Neuronal stem cell (in vitro differentiated cells): ENCODE measurements around the gene EXOC1.

ENCODE experiments used
- DNase-seq: peaks from one replicate; pipeline ENCODE4 v3.0.0-alpha.2; 2013; ENCODE audit warnings: low spot score
- H2AFZ ChIP-seq: one replicate; pipeline ENCODE4 v1.6.1; 2013; ENCODE audit warnings: mild to moderate bottlenecking, low read length, inconsistent platforms
- H2AK5ac ChIP-seq: 2 replicates; pipeline ENCODE4 v1.6.1; 2013; ENCODE audit warnings: low read depth, mild to moderate bottlenecking, inconsistent platforms, low read length, moderate library complexity, mixed read lengths
- H2BK120ac ChIP-seq: 2 replicates; pipeline ENCODE4 v1.6.1; 2013; ENCODE audit warnings: low read depth, mild to moderate bottlenecking, inconsistent platforms, low read length, moderate library complexity, mixed read lengths
- H2BK12ac ChIP-seq: one replicate; pipeline ENCODE4 v1.6.1; 2013; ENCODE audit warnings: low read length, inconsistent platforms
- H2BK15ac ChIP-seq: 2 replicates; pipeline ENCODE4 v1.6.1; 2013; ENCODE audit warnings: mild to moderate bottlenecking, low read length, inconsistent platforms, mixed read lengths
- H2BK5ac ChIP-seq: one replicate; pipeline ENCODE4 v1.6.1; 2013; ENCODE audit warnings: inconsistent platforms, mild to moderate bottlenecking, low read length, moderate library complexity
- H3K14ac ChIP-seq: one replicate; pipeline ENCODE4 v1.6.1; 2013; ENCODE audit warnings: low read length, inconsistent platforms
- H3K18ac ChIP-seq: 2 replicates; pipeline ENCODE4 v1.6.1; 2013; ENCODE audit warnings: low read length, inconsistent platforms
- H3K23ac ChIP-seq: 2 replicates; pipeline ENCODE4 v1.6.1; 2013; ENCODE audit warnings: low read depth, mild to moderate bottlenecking, mixed read lengths, low read length, inconsistent platforms; ENCODE audit not compliant: poor library complexity
- H3K27ac ChIP-seq: replicated peaks from 3 replicates; pipeline ENCODE4 v1.5.1; 2013; ENCODE audit warnings: low read length, inconsistent platforms
- H3K27me3 ChIP-seq, 3 experiments: 2 replicates each; pipeline ENCODE4 v1.6.1; 2013; ENCODE audit warnings: low read length in 3 of 3, mild to moderate bottlenecking in 2 of 3, inconsistent platforms in 1 of 3, low read depth in 1 of 3, mixed read lengths in 1 of 3, moderate library complexity in 1 of 3; ENCODE audit not compliant: control insufficient read depth in 3 of 3, insufficient read depth in 3 of 3
- H3K36me3 ChIP-seq, 2 donors: replicated peaks in 1 of 2; 2 replicates each; pipeline ENCODE4 v1.6.1; 2013; ENCODE audit warnings: low read length in 2 of 2; ENCODE audit not compliant: control insufficient read depth in 2 of 2, insufficient read depth in 2 of 2
- H3K4ac ChIP-seq: 2 replicates; pipeline ENCODE4 v1.6.1; 2013; ENCODE audit warnings: inconsistent platforms, mild to moderate bottlenecking, low read length, moderate library complexity
- H3K4me1 ChIP-seq, 2 donors: 1 replicate in 1 of 2; 2 replicates in 1 of 2; pipeline ENCODE4 v1.6.1; 2013; ENCODE audit warnings: low read length in 2 of 2, low read depth in 1 of 2; ENCODE audit not compliant: control insufficient read depth in 2 of 2, insufficient read depth in 1 of 2
- H3K4me2 ChIP-seq: one replicate; pipeline ENCODE4 v1.6.1; 2013; ENCODE audit warnings: mild to moderate bottlenecking, low read length, inconsistent platforms; ENCODE audit not compliant: insufficient read depth, poor library complexity, severe bottlenecking
- H3K4me3 ChIP-seq, 2 donors: 2 replicates each; pipeline ENCODE4 v1.5.1; 2013; ENCODE audit warnings: low read length in 2 of 2, mild to moderate bottlenecking in 2 of 2, inconsistent platforms in 1 of 2, moderate library complexity in 1 of 2
- H3K79me1 ChIP-seq: one replicate; pipeline ENCODE4 v1.6.1; 2013; ENCODE audit warnings: low read depth, mild to moderate bottlenecking, inconsistent platforms, low read length, moderate library complexity
- H3K9ac ChIP-seq: one replicate; pipeline ENCODE4 v1.6.1; 2013; ENCODE audit warnings: mild to moderate bottlenecking, low read depth, low read length, inconsistent platforms; ENCODE audit not compliant: poor library complexity
- H3K9me3 ChIP-seq, 2 donors: replicated peaks in 1 of 2; 2 replicates each; pipeline versions ENCODE3 to v1.6.1; 2013; ENCODE audit warnings: low read length in 2 of 2, mild to moderate bottlenecking in 2 of 2, inconsistent platforms in 1 of 2, low read depth in 1 of 2, mixed read lengths in 1 of 2, moderate library complexity in 1 of 2; ENCODE audit not compliant: control insufficient read depth in 2 of 2, insufficient read depth in 1 of 2
- H4K8ac ChIP-seq: one replicate; pipeline ENCODE4 v1.6.1; 2013; ENCODE audit warnings: low read depth, mild to moderate bottlenecking, inconsistent platforms, low read length, moderate library complexity
- H4K91ac ChIP-seq: one replicate; pipeline ENCODE4 v1.6.1; 2013; ENCODE audit warnings: low read length, low read depth, mild to moderate bottlenecking, inconsistent platforms; ENCODE audit not compliant: poor library complexity
- WGBS, 2 donors: extraction: QIAGEN DNeasy Blood & Tissue Kit; methylation state at CpG; one replicate each; pipeline ENCODE4 v1.1.7; 2013; ENCODE audit warnings: missing lambda C conversion rate in 2 of 2, mixed read lengths in 1 of 2; ENCODE audit not compliant: insufficient read length in 2 of 2, insufficient replicate concordance in 1 of 2; ENCODE audit errors: extremely low coverage in 2 of 2; 5-methylcytosine and 5-hydroxymethylcytosine counted together

Gene EXOC1

GRCh38 chr4:55906989-55907388 lies 53.5 kb downstream of the EXOC1 start:
- Histone ChIP-seq H3K4me2 (no peak overlapping the region), H4K91ac (no peak overlapping the region), H3K27ac (no peak overlapping the region), H2BK15ac (no peak overlapping the region), H4K8ac (no peak overlapping the region), H2BK5ac (no peak overlapping the region), H2AK5ac (no peak overlapping the region), H3K14ac (no peak overlapping the region), H3K27me3 (no peaks in the 10 kb centered on the region), H2AFZ (no peak overlapping the region), H2BK12ac (no peak overlapping the region), H3K79me1 (no peaks in the 10 kb centered on the region), H3K23ac (no peak overlapping the region), H3K36me3 (peaks cover 0 to 39% of the 10 kb centered on the region in 2 donors), H3K4ac (no peak overlapping the region), H2BK120ac (no peak overlapping the region), H3K9ac (no peak overlapping the region), H3K9me3 (no peaks in the 10 kb centered on the region), H3K4me3 (no peak overlapping the region), H3K18ac (no peak overlapping the region), H3K4me1 (no peaks in the 10 kb centered on the region)
- no CpG with 5 or more reads among the region's 3 CpGs for WGBS, 2 donors
- no peak for DNase-seq

- Histone ChIP-seq H3K23ac (no peak overlapping the region), H3K27ac (no peak overlapping the region), H2BK5ac (no peak overlapping the region), H3K4me3 (no peak overlapping the region), H2BK15ac (no peak overlapping the region), H3K36me3 (peaks cover 0 to 34% of the 10 kb centered on the region in 2 donors), H3K27me3 (no peaks in the 10 kb centered on the region), H3K9ac (no peak overlapping the region), H2AFZ (no peak overlapping the region), H4K8ac (no peak overlapping the region), H3K4me2 (no peak overlapping the region), H3K9me3 (no peaks in the 10 kb centered on the region), H3K4me1 (no peaks in the 10 kb centered on the region), H2AK5ac (no peak overlapping the region), H4K91ac (no peak overlapping the region), H2BK120ac (no peak overlapping the region), H3K14ac (no peak overlapping the region), H2BK12ac (no peak overlapping the region), H3K18ac (no peak overlapping the region), H3K4ac (no peak overlapping the region), H3K79me1 (no peaks in the 10 kb centered on the region)
- DNase-seq: no peak
Observed at GRCh38 chr4:55907469-55907868, 54.0 kb downstream of the EXOC1 start.

GRCh38 chr4:55910140-55910539 lies 56.7 kb downstream of the EXOC1 start:
- H3K4me1 ChIP-seq: no peaks in the 10 kb centered on the region
- no peak overlapping the region for H3K4me3 ChIP-seq
- H2BK12ac ChIP-seq: no peak overlapping the region
- no peak for DNase-seq
- no peak overlapping the region for H2AK5ac ChIP-seq
- H3K4me2 ChIP-seq: no peak overlapping the region
- peaks cover 0 to 4% of the 10 kb centered on the region in 2 donors for H3K9me3 ChIP-seq
- no peak overlapping the region for H3K14ac ChIP-seq
- H3K23ac ChIP-seq: no peak overlapping the region
- no peak overlapping the region for H3K18ac ChIP-seq
- no peak overlapping the region for H2AFZ ChIP-seq
- no peak overlapping the region for H3K9ac ChIP-seq
- H3K36me3 ChIP-seq: peaks cover 0 to 9% of the 10 kb centered on the region in 2 donors
- H3K27me3 ChIP-seq: no peaks in the 10 kb centered on the region
- no peak overlapping the region for H3K4ac ChIP-seq
- H4K8ac ChIP-seq: no peak overlapping the region
- H2BK120ac ChIP-seq: no peak overlapping the region
- no CpG with 5 or more reads among the region's 1 CpG for WGBS, 2 donors
- H4K91ac ChIP-seq: no peak overlapping the region
- H3K27ac ChIP-seq: no peak overlapping the region
- no peaks in the 10 kb centered on the region for H3K79me1 ChIP-seq
- no peak overlapping the region for H2BK15ac ChIP-seq
- no peak overlapping the region for H2BK5ac ChIP-seq

GRCh38 chr4:55912249-55912648 lies 58.8 kb downstream of the EXOC1 start:
- no peak overlapping the region for H2AFZ ChIP-seq
- WGBS, 2 donors: no CpG with 5 or more reads among the region's 6 CpGs
- no peak overlapping the region for H3K23ac ChIP-seq
- no peak overlapping the region for H3K14ac ChIP-seq
- H2BK15ac ChIP-seq: no peak overlapping the region
- H3K4ac ChIP-seq: no peak overlapping the region
- no peaks in the 10 kb centered on the region for H3K79me1 ChIP-seq
- no peak overlapping the region for H3K4me3 ChIP-seq
- no peak overlapping the region for H3K9ac ChIP-seq
- H4K8ac ChIP-seq: no peak overlapping the region
- H3K4me1 ChIP-seq: no peaks in the 10 kb centered on the region
- no peak overlapping the region for H3K18ac ChIP-seq
- H3K36me3 ChIP-seq: no peaks in the 10 kb centered on the region
- H2BK12ac ChIP-seq: no peak overlapping the region
- H3K4me2 ChIP-seq: no peak overlapping the region
- no peak for DNase-seq
- no peak overlapping the region for H3K27ac ChIP-seq
- no peak overlapping the region for H2BK120ac ChIP-seq
- H2BK5ac ChIP-seq: no peak overlapping the region
- H3K9me3 ChIP-seq: peaks cover 0 to 4% of the 10 kb centered on the region in 2 donors
- no peaks in the 10 kb centered on the region for H3K27me3 ChIP-seq
- no peak overlapping the region for H4K91ac ChIP-seq
- no peak overlapping the region for H2AK5ac ChIP-seq
